ENCODE data around the gene CREBRF. TPM values are rescaled to one million over a fixed set of nuclear protein-coding genes. Genes with fewer than 3 reads are reported as not detected.

Gene CREBRF
- total and polyA plus RNA-seq, 2 of the 8 experiments (the other 6 are each of a cell fraction or from before 2014, with no cell fraction given) = 1.2 to 4.7 TPM

DNA sequence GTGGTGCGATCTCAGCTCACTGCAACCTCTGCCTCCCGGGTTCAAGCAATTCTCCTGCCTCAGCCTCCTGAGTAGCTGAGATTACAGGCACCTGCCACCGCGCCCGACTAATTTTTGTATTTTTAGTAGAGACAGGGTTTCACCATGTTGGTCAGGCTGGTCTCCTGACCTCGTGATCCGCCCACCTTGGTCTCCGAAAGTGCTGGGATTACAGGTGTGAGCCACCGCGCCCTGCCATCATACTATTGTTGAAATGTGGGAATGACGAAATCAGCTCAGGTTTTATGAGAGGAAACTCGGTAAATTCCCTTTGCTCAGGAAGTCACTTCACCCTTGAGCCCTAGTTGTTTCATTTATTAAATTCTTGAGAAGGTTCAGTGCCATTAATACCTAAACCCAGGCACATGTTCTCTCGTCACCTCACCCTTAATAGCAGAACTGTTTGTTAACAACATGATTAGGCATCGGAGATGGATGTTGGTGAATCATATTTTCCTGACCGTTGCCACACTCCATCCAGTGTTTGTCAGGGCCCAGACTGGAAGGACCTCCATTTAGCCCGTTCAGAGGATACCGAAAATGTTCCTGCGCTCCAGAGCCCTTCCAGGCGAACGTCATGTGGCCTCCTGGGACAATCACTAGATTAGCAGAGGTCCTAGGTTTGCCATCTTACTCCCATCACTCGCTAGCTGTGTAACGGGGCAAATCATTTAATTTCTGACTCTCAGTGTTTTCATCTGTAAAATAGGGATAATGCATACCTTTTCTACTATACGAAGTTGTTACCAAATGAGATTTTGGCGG, 20.0 kb upstream of the CREBRF start:
- Histone ChIP-seq H3K14ac (ENCODE audit: insufficient read length) (no peak overlapping the region), H3K4me2 (ENCODE audit: insufficient read depth in 1 of 2, low read depth in 2 of 2, low read length in 2 of 2) (no peak overlapping the region), H3K27ac (ENCODE audit: low read depth, low read length) (no peak overlapping the region), H3K9ac (replicated peaks in 1 of 4; ENCODE audit: extremely low read depth in 1 of 4, low read depth in 3 of 4, low read length in 3 of 4) (no peak overlapping the region), H2BK20ac (ENCODE audit: low read length) (no peak overlapping the region), H4K91ac (replicated peaks; ENCODE audit: insufficient read length, low read length) (no peak overlapping the region), H2BK12ac (ENCODE audit: low read depth, low read length) (no peak overlapping the region), H3K36me3 (ENCODE audit: control insufficient read depth in 2 of 4, insufficient read depth in 4 of 4, low read length in 3 of 4) (peaks cover 0 to 5% (median 1%) of the 10 kb centered on the region in 4 experiments; a peak in 2 of 8 replicates), H3K18ac (ENCODE audit: extremely low read depth, low read length) (no peak overlapping the region), H3K79me2 (ENCODE audit: control insufficient read depth in 1 of 2, insufficient read depth in 2 of 2, low read length in 2 of 2) (no peaks in the 10 kb centered on the region), H3K4me1 (replicated peaks in 1 of 4; ENCODE audit: control insufficient read depth in 3 of 4, insufficient read depth in 4 of 4, low read length in 3 of 4) (no peaks in the 10 kb centered on the region), H4K20me1 (replicated peaks in 1 of 2; ENCODE audit: control insufficient read depth in 1 of 2, insufficient read depth in 2 of 2, low read length in 2 of 2) (peaks cover 0 to 1% of the 10 kb centered on the region in 2 experiments), H2BK5ac (ENCODE audit: low read depth, low read length) (no peak overlapping the region), H4K5ac (ENCODE audit: insufficient read length, low read depth, low read length) (no peak overlapping the region), H3K4ac (replicated peaks; ENCODE audit: insufficient read length, low read depth, low read length) (no peak overlapping the region), H3K79me1 (ENCODE audit: low read depth, low read length) (no peaks in the 10 kb centered on the region), H3K27me3 (replicated peaks in 1 of 4; ENCODE audit: control insufficient read depth in 3 of 4, extremely low read depth in 1 of 4, insufficient read depth in 3 of 4, low read length in 3 of 4) (no peaks in the 10 kb centered on the region; a peak in 2 of 7 replicates), H3K56ac (replicated peaks; ENCODE audit: insufficient read length, low read depth, low read length) (no peak overlapping the region), H3K4me3 (ENCODE audit: extremely low read depth in 1 of 4, insufficient read depth in 2 of 4, low read depth in 3 of 4, low read length in 4 of 4) (no peak overlapping the region), H2AK5ac (ENCODE audit: low read depth, low read length) (no peak overlapping the region), H2BK15ac (ENCODE audit: low read length) (no peak overlapping the region), H3K23ac (ENCODE audit: insufficient read length) (no peak overlapping the region), H2AFZ (ENCODE audit: low read length) (no peak overlapping the region), H3K23me2 (ENCODE audit: low read depth, low read length) (no peaks in the 10 kb centered on the region), H3K9me3 (ENCODE audit: insufficient read depth in 2 of 2, low read depth in 1 of 2, low read length in 1 of 2) (no peaks in the 10 kb centered on the region), H4K8ac (ENCODE audit: extremely low read depth, insufficient read depth, low read length) (no peak overlapping the region), H2BK120ac (replicated peaks; ENCODE audit: low read depth, low read length) (no peak overlapping the region)
- no peak for FAIRE-seq
- ChIA-PET CTCF (ENCODE audit: partially characterized antibody) (interaction anchor here (1.1 to 1.4 kb wide), 3 partner anchors 15 to 322 kb away, joined by 3 to 5 read pairs (median 3); no protein-coding TSS in a partner anchor), POLR2A (ENCODE audit: partially characterized antibody) (no interaction called here)
- WGBS, 2 experiments (ENCODE audit: extremely low coverage in 1 of 2, insufficient coverage in 1 of 2, insufficient read length in 1 of 2, insufficient replicate concordance in 2 of 2, low coverage in 1 of 2, low lambda C conversion rate in 2 of 2, missing lambda C conversion rate in 1 of 2) = 92% methylated on average over 24 of the region's 24 CpGs; no CpG with 5 or more reads in 1 of the 2 experiments
- no peak for DNase-seq (ENCODE audit: low read depth in 1 of 2, low spot score in 2 of 2)
- no peak for TF ChIP-seq CTBP2 (IDR thresholded peaks at IDR 0.05; ENCODE audit: borderline replicate concordance, insufficient read depth, insufficient read length, low read length)
- no peak for TF ChIP-seq BCL11A (IDR thresholded peaks at IDR 0.05; ENCODE audit: low read depth in 2 of 2, low read length in 2 of 2)
- no peak for TF ChIP-seq CHD2 (IDR thresholded peaks at IDR 0.05; ENCODE audit: low read length)
- no peak for TF ChIP-seq HDAC6 (IDR thresholded peaks at IDR 0.05; ENCODE audit: low read depth, low read length)
- no peak for TF ChIP-seq CBX8 (IDR thresholded peaks at IDR 0.05; ENCODE audit: borderline replicate concordance, low read depth, low read length)
- no peak for TF ChIP-seq EP300 (IDR thresholded peaks at IDR 0.05; ENCODE audit: borderline replicate concordance in 1 of 2, low read depth in 2 of 2, low read length in 2 of 2)
- TF ChIP-seq GABPA (IDR thresholded peaks at IDR 0.05; ENCODE audit: borderline replicate concordance, insufficient read depth, low read length) = no peak
- TF ChIP-seq, protein P1, sequence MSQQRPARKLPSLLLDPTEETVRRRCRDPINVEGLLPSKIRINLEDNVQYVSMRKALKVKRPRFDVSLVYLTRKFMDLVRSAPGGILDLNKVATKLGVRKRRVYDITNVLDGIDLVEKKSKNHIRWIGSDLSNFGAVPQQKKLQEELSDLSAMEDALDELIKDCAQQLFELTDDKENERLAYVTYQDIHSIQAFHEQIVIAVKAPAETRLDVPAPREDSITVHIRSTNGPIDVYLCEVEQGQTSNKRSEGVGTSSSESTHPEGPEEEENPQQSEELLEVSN (IDR thresholded peaks at IDR 0.05) = no peak
- TF ChIP-seq PHF8 (conservative IDR thresholded peaks at IDR 0.05; ENCODE audit: low read depth, low read length) = no peak
- no peak for TF ChIP-seq TEAD4 (IDR thresholded peaks at IDR 0.05; ENCODE audit: low read depth, low read length)
- TF ChIP-seq SP4 (IDR thresholded peaks at IDR 0.05; ENCODE audit: low read length) = no peak
- TF ChIP-seq RBBP5 (IDR thresholded peaks at IDR 0.05; ENCODE audit: borderline replicate concordance, low read depth, low read length) = no peak

All from H1 (cell line).